GM19351 (cell line): ENCODE measurements around the gene RPGRIP1.
"Not testable (repeated sequence)": the region's sequence is repeated elsewhere in the genome, so short reads cannot be mapped to it uniquely, and the experiment has no call there.

ENCODE experiments used
- ATAC-seq: cut with Tn5 transposase; IDR thresholded peaks from one replicate; pipeline ENCODE4 v1.9.1; 2021; ENCODE audit warnings: mild to moderate bottlenecking, moderate library complexity; ENCODE audit not compliant: unreplicated experiment

The RPGRIP1 gene

DNA sequence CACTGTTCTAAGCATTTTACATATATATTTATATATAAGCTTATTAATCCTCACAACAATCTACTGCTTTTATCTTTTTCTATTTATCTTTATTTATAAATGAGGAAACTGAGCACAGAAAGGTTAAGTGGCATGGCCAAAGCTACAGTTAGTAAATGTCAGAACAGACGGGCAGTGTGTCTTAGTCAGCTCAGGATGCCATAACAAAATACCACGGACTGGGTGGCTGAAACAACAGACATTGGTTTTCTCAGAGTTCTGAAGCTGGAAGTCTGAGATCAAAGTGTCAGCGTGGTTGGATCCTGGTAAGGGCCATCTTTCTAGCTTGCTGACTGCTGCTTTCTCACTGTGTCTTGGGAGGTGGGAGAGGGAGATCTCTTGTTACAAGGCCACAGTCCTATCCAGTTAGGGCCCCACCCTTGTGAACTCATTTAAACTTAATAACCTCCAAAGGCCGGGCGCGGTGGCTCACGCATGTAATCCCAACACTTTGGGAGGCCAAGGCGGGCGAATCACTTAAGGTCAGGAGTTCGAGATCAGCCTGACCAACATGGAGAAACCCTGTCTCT lies 19.8 kb downstream of the RPGRIP1 start:
- no peak for ATAC-seq

GRCh38 chr14:21300892-21301291 lies 21.0 kb downstream of the RPGRIP1 start:
- ATAC-seq = no peak

- no peak for ATAC-seq
These were observed 22.3 kb downstream of the RPGRIP1 start for GRCh38 chr14:21302013-21302835.

DNA sequence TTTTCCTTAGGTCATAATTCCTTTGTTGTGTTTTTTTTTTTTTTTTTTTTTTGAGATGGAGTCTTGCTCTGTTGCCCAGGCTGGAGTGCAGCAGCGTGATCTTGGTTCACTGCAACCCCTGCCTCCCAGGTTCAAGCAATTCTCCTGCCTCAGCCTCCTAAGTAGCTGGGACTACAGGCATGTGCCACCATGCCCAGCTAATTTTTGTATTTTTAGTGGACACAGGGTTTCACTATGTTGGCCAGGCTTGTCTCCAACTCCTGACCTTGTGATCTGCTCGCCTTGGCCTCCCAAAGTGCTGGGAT lies 22.9 kb downstream of the RPGRIP1 start:
- ATAC-seq = not testable (repeated sequence)

DNA sequence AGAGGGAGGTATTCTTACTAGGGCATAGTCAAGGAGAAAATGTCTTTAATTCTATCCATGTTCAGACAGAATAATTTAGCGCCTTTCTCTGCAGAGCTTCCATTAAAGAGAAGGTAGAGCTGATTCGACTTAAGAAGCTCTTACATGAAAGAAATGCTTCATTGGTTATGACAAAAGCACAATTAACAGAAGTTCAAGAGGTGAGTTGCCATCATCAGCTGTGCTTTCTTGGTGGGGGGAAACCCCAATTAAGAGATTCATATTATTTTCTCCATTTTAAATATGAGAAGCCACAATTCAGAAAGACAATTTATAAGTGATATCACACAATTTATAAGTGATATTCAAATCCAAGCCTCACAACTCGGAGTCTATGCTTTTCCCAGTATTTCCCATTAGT lies 27.8 kb downstream of the RPGRIP1 start:
- ATAC-seq = no peak

GRCh38 chr14:21308132-21308478 lies 28.2 kb downstream of the RPGRIP1 start:
- peak; percentile 42 for ATAC-seq

DNA sequence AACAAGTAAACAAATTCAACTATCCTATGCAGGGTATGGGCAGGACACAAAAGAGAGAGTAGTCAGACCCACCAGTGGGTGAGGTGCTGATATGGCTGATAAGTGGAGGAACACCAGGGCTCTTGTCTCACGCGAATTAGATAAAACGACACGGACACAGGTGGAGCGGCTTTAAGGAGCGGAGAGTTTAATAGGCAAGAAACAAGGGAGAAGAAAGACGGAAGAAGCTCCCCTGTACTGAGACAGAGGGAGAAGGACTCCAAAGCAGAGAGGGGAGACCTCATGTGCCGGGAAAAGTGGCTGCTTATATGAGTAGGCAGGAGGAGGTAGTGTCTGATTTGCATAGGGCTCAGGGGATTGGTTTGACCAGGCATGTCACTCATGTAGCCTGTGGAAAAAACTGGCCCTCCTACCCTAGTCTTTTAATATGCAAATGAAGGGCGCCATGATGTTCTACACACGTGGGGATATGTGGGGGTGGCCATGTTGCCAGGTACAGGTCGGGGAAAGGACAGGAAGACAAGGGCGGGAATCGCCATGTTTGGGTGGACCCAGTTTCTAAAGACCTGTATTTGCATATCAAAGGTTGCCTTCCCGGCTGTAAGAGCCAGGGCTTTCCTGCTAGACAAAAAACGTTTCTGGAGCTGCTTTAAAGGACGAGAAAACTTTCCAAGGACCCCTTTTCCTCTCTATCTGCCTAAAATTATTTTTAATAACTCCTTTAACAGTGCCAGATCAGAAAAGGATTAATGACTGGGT lies 28.8 kb downstream of the RPGRIP1 start:
- ATAC-seq = peak; percentile 82

- no peak for ATAC-seq
These were observed 29.4 kb downstream of the RPGRIP1 start for GRCh38 chr14:21309238-21309636.

DNA sequence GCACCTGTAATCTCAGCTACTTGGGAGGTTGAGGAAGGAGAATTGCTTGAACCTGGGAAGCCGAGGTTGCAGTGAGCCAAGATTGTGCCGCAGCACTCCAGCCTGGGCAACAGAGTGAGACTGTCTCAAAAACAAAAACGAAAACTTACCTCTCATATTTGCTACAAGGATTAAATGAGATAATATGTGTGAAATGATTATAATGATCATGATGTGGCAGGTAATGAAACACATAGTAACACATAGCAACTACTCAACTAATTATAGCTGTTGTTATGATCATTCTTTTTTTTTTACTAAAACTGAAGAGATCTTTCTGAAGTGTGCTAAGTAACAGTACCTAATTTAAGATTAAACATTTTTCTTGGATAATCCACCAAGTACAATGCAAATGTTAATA lies 30.1 kb downstream of the RPGRIP1 start:
- ATAC-seq = no peak

DNA sequence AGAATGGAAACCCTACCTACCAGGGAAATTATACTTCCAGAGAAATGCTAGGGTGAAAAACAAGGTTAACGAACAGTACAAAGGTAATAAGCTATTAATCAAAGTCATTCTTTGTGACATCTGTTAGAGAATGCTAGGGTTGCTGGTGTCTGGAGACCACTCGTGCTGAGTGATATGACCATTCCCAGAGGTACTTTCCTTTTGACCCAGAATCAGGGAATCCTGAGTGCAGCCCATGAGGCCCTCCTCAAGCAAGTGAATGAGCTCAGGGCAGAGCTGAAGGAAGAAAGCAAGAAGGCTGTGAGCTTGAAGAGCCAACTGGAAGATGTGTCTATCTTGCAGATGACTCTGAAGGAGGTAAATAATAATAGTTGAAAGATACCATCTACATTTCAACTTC lies 31.7 kb downstream of the RPGRIP1 start:
- no peak for ATAC-seq

GRCh38 chr14:21313512-21313911 lies 33.6 kb downstream of the RPGRIP1 start:
- ATAC-seq = no peak

DNA sequence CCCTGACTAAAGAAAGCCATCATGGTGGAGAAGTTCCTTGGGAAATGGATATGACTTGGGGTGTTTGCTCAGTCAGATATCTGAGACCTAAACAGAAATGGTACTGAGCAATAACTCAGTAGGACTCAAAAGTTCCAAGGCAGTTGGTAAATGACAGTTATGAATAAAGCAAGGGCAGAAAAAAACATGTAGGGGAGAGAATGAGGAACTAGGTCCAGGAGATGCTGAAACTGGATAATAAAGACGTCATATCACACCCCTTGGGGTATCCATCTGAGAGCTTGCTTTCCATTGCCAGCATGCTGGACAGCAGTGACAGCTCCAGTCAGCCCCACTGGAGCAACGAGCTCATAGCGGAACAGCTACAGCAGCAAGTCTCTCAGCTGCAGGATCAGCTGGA lies 37.5 kb downstream of the RPGRIP1 start:
- ATAC-seq = peak; percentile 64

DNA sequence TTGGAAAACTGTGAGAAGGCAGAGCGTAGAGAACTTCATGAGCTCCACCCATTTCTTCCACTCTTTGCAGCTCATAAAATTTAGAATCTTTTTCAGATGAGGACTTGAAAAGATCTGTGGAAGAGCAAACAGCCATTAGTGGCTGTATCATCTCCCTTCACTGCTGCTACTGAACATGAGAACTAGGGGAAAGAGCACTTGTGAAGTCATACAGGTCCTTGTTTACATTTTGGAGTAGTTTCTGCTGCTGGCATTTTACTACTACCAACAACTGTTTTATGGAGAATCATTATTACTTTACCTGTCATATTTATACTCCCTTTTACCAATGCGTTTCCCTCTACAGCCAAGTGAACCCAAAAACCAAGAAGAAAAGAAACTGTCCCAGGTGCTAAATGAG lies 41.0 kb downstream of the RPGRIP1 start:
- ATAC-seq = no peak

GRCh38 chr14:21322716-21323115 lies 42.8 kb downstream of the RPGRIP1 start:
- ATAC-seq = no peak

DNA sequence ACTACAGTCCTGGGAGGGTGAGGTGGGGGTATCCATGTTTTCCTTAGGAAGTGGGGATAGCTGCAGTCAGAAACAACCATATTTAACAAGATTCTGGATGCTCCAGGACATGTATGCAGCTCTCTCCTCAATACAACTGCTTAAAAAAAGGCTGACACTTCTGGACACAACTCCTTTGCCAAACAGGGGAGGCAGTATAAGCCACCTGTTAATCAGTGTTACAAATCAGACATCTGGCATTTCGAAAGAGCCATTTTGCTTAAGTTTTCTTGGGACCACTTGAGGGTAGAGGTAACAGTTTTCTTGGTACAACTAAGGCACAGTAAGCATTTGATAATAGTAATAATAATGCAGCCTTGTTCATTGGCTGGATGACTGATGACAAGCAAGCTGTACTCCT lies 47.1 kb downstream of the RPGRIP1 start:
- no peak for ATAC-seq
